ENCODE results near the gene FBXL7.

The FBXL7 gene

GRCh38 chr5:15585841-15586591 lies 86.0 kb downstream of the FBXL7 start:
- no peak for DNase-seq

GRCh38 chr5:15587916-15588315 lies 87.9 kb downstream of the FBXL7 start:
- DNase-seq, result no peak

- no peak for DNase-seq
Observed at GRCh38 chr5:15592728-15593127, 92.7 kb downstream of the FBXL7 start.

GRCh38 chr5:15594977-15595568 lies 95.1 kb downstream of the FBXL7 start:
- DNase-seq, result no peak

- DNase-seq, result no peak
Observed at GRCh38 chr5:15595929-15596328, 95.9 kb downstream of the FBXL7 start.

GRCh38 chr5:15596936-15597335 lies 97.0 kb downstream of the FBXL7 start:
- no peak for DNase-seq

GRCh38 chr5:15597804-15598203 lies 97.8 kb downstream of the FBXL7 start:
- no peak for DNase-seq

- peak; percentile 20 for DNase-seq
Observed at GRCh38 chr5:15598294-15598902, 98.4 kb downstream of the FBXL7 start.

GRCh38 chr5:15600035-15600434 lies 100.1 kb downstream of the FBXL7 start:
- DNase-seq, result no peak

- no peak for DNase-seq
Observed at GRCh38 chr5:15601274-15601673, 101.3 kb downstream of the FBXL7 start.

- no peak for DNase-seq
Observed at GRCh38 chr5:15601853-15602252, 101.9 kb downstream of the FBXL7 start.

- DNase-seq, result no peak
Observed at GRCh38 chr5:15604986-15605385, 105.0 kb downstream of the FBXL7 start.

GRCh38 chr5:15606197-15606596 lies 106.2 kb downstream of the FBXL7 start:
- no peak for DNase-seq

- DNase-seq, result no peak
Observed at GRCh38 chr5:15607076-15607475, 107.1 kb downstream of the FBXL7 start.

GRCh38 chr5:15609076-15609725 lies 109.2 kb downstream of the FBXL7 start:
- DNase-seq, result no peak

GRCh38 chr5:15610216-15610615 lies 110.2 kb downstream of the FBXL7 start:
- DNase-seq, result no peak

GRCh38 chr5:15611008-15611407 lies 111.0 kb downstream of the FBXL7 start:
- no peak for DNase-seq

- no peak for DNase-seq
Observed at GRCh38 chr5:15612915-15613635, 113.1 kb downstream of the FBXL7 start.

GRCh38 chr5:15614679-15615078 lies 114.7 kb downstream of the FBXL7 start:
- no peak for DNase-seq

- DNase-seq, result no peak
Observed at GRCh38 chr5:15615859-15616258, 115.9 kb downstream of the FBXL7 start.

GRCh38 chr5:15618938-15619337 lies 119.0 kb downstream of the FBXL7 start:
- DNase-seq, result no peak

- DNase-seq, result no peak
Observed at GRCh38 chr5:15620501-15620900, 120.5 kb downstream of the FBXL7 start.

- no peak for DNase-seq
Observed at GRCh38 chr5:15621094-15621493, 121.1 kb downstream of the FBXL7 start.

All from activated CD4-positive, alpha-beta T cell treated with anti-CD3 and anti-CD28 coated beads, Interleukin-2, amount 50 U/mL, for 16 hours (primary cell).